ENCODE data around the gene UCP2.
A peak's percentile ranks its signal among the peaks of the same experiment; 100 is the strongest.

Gene UCP2

DNA sequence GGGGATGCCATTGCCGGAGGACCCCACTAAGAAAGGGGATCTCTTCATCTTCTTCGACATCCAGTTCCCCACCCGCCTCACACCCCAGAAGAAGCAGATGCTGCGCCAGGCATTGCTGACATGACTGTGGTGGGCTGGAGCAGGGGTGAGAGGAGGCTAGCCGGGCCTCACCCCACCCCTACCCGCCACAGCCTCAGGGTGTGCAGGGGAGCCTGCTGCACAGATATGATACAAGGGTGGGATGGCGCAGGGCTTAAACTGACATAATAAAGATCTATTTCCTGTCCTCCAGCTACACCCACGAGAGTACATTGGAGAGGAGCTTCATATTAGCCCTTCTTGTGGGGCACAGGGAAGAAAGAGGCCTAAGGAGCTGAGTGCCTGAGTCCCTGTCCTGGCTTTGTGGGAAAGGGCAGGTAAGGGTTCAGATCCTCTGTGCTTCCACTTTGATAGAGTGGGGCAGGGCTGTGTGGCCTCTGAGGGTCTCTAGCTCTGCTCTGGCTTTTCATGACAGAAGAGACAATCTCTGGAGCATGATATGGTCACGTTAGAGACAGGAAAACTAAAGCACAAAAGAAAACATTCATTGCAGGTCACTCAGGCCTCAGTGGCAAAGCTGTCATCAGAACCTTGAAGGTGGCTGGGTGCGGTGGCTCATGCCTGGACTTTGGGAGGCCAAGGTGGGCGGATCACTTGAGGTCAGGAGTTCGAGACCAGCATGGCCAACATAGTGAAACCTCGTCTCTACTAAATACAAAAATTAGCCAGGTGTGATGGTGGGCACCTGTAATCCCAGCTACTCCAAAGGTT, 12.4 kb downstream of the UCP2 start:
- DNase-seq (ENCODE audit: low read depth), result no peak

DNA sequence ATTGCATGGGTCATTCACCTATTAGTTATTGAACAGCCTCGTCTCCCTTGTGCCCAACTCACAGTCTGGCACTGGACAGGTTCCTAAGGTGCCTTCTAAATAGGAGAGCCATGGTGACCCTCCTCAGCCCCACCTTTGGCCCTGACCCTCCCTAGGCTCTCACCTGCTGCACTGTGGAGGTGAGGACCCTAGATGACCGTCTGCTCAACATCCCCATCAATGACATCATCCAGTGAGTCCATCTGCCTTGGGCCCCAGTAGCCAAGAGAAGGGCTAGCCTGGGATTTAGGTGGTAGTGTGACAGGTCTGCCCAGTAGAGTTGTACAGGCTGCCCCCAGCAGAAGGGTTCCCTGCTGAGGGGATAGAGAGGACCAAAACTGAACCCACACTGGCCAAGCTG, 13.6 kb downstream of the UCP2 start:
- no peak for DNase-seq (ENCODE audit: low read depth)

DNA sequence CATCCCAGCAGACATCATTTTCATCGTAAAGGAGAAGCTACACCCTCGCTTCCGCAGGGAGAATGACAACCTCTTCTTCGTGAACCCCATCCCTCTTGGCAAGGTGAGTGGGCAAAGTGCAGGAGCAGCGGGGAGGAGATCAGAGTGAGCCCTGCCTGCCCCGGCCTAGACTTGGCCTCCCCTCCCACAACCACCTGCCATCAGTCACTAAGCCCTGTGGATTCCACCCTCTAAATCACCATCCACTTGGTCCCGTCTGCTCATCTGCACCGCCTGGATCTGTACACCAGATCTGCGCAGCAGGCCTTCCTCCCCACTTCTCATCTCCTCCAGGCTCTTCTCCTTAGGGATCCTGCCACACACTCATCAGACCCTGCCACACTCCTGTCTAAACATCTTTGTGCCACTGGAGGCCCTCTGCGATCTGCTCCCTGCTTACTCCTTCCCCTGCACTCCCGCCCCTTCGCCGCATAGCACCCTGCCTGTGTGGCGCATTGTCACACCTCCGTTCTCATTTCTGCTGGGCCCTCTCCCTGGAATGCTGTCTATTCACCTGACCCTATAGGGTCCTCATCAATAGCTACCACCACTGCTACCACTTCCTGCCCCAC, 14.2 kb downstream of the UCP2 start:
- DNase-seq (ENCODE audit: low read depth), result no peak

DNA sequence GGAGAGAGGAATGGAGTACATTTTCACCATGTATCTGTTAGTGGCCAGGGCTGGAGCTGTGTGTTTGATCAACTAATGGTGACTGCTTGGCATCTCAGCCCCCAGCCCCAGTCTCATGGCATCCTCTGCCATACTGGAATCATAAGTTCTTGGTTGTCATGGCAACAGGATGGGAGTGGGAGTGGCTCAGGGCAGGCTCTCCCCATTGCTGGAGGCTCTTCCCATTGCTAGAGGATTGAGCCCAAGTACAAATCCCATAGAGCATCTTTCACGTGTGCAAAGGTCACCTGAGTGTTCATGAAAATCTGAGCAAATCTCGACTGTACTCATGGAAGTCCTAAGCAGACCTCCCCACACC, 16.9 kb downstream of the UCP2 start:
- peak; percentile 16 for DNase-seq (ENCODE audit: low read depth)

DNA sequence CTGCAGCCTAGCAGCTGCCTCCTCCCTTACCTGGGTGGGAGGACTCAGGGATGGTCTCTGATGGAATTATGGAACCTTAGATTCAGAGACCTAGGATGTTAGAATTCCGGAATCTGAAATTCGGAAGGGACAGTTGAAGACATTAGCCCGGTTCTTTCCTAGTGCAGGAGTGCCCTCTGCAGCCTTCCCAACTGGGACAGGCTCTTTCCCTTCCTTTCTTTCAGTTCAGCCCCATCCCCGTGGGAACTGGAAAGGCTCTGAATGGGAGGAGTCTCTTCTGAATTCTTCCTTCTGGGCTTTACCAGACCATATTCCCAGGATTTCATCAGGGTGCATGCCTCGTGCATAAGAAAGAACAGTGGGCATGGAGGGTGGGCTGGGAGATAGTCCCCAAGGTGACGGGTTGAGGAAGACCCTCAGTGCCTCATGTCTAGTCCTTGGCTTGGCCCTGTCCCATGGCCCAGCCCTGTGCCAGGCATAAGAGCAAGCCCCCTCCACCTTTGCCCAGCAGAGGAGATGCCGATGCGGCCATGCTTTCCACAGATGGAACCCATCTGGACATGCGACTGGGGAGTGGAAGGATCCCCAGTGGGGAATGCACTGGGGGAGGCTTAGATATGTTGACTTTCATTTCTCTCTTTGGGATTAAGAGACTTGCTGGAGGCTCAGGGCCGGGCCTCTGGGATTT, 17.4 kb downstream of the UCP2 start:
- peak; percentile 23 for DNase-seq (ENCODE audit: low read depth)

DNA sequence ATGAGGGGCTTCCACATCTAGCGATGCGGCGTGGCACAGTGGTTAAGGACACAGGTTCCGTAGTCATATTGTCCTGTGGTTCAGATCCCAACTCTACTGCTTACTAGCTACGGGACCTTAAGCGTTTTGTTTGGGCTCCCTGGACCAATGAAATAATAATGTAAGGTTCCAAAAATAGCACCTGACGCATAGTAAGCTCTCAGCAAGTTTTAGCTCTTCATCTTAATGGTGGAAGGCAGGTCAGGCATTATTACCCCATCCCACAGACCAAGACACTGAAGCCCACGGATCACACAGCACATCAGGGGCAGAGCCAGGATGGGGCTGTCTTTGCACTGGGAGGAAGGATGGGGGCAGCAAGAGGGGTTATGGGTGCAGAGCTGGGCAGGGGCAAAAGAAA, 18.8 kb downstream of the UCP2 start:
- no peak for DNase-seq (ENCODE audit: low read depth)

DNA sequence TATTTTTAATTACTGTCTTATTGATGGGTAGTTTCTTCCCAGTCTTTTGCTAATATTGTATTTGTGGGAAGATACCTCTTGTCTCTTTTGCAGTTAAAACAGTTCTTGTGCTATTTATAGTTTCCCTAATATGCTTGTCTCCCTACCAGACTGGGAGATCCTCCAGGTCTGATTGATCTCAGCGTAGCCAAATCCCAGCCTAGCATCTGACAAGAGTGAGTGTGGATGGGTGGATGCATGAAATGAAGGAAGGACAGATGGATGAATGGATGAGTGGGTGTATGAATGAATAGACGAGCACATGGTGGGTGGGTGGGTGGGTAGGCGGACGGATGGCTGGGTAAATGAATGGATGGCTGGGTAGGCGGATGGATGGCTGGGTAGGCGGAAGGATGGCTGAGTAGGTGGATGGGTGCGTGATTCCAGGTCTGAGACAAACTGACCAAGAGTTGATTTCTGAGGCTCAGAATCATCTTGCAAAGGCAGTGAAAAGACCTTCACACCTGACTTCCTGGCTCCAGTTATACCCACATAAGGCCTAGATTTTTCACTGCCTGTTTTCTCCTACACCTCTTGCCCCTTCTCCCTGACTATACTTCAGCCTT, 20.4 kb downstream of the UCP2 start:
- no peak for DNase-seq (ENCODE audit: low read depth)

DNA sequence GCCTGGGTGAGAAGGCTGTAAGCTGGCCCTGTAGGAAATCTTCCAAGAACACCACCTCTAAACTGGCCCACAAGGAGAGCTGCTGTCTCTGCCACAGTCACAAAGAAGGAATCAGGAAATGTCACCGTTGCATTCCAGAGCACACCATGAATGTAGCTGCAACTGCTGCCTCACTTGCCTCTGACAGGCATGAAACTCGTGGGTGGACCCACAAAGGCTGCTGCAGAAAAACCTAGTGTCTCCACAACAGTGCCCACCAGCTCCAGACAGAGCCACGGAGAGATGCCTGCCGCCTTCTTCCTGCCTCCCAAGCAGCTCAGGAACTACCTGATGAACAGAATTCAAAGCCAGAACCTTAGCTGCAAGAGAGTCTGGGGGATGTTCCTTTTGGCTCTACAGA, 21.3 kb downstream of the UCP2 start:
- peak; percentile 30 for DNase-seq (ENCODE audit: low read depth)

DNA sequence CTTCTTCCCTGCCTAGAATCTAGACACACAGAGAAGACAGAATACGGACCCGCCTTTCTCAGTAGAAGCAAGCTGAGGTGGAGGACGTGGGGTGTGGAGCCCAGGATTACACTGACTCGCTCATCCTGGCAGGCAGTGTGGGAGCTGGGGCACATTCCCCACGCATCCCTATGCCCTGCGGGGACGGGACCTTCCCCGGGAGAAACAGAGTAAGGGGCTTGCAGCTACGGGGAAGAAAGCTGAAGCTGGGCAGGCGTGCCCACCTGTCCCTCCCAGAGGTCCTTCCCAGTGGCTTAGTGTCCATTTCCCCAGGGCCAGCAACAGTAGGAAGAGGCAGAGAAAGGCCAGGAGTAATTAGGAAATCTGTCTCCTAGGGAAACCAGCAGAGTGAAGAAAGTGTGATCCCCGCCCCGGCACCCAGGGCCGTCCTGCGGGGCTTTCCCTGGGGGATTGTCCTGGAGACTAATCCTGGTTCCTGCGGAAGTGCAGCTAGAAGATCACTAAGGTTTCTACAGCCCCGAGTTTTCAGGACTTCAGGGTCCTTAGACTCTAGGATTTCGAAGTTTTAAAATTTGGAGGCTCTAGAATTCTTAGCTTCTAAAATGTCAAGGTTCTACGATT, 24.0 kb downstream of the UCP2 start:
- no peak for DNase-seq (ENCODE audit: low read depth)

DNA sequence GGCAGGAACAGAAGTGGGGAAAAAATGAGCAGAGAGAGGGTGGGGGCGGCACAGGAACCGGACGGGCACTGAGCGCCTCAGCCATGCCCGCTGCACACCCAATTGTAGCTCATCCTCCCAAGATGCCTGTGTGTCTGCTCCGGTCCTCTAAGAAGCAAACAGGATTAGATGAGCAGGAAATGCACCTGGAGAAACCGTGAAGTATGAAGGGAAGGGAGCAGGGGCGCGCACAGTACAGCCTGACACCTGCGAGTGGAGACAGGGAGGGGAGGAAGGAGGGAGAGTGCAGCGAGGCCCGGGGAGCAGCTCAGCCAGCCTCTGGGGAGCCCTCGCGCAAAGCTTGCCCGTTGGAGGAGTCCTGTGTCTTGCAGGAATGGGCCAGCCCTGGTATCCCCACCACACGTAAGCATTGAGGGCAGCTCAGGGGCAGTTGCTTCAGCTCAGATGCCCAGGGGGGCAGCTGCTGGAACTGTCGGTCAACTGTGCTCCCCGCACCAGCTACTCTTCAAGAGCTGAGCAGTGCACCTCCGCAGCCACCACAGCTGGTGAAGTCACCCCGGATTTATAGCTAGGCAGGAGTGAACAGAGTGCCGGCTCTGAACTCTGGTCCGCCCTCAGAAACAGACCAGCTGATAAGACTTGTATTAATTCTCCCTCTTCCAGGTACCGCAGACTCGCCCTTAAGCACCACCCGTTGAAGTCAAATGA, 24.8 kb downstream of the UCP2 start:
- no peak for DNase-seq (ENCODE audit: low read depth)

DNA sequence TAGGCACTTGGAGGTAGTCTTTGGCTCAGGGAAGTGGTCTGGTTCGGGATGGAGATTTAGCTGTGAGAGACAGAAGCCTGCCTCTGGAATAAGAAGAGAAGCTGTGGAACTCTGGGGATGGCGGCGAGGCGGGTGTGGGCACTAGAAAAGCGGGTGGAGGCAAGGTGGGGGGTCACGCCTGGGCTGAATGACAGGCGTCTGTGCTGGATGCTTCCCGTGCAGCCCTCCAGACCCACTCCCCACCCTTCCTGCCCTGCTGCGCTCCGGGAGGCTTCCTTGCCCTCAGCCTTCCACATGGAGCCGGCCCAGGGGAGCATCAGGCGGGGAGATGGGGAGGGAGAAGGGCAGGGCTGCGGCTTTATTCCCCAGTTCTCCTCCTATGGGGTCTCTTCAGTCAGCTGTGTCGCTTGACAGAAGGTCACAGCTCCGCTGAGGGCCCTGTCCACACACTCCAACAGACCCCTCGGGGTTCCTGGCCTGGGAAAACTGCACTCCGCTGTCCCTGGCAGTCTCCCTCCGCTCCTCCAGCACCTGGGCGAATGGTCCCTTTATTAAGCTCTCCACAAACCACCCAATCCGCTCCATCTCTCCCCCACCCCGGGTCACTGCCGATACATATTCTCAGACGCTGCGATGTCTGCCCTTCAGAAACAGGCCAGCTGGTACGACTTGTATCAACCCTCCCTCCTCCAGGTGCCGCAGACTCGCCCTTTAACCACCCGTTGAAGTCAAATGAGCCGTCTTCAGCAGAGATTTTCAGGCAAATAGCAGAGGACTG, 25.6 kb downstream of the UCP2 start:
- no peak for DNase-seq (ENCODE audit: low read depth)

DNA sequence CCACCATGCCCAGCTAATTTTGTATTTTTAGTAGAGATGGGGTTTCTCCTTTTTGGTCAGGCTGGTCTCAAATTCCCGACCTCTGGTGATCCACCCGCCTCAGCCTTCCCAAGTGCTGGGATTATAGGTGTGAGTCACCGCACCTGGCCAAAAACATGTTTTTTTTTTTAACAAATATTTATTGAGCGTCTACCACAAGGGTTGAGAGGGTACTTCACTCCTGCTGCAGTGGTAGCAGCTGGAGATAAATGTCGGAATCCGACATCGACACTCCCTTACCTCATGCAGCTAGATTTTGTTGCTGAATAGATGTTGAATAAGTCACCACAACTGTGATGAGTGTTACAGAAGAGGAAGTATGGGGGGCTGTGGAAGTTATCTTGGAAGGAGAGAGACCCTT, 30.8 kb downstream of the UCP2 start:
- no peak for DNase-seq (ENCODE audit: low read depth)

DNA sequence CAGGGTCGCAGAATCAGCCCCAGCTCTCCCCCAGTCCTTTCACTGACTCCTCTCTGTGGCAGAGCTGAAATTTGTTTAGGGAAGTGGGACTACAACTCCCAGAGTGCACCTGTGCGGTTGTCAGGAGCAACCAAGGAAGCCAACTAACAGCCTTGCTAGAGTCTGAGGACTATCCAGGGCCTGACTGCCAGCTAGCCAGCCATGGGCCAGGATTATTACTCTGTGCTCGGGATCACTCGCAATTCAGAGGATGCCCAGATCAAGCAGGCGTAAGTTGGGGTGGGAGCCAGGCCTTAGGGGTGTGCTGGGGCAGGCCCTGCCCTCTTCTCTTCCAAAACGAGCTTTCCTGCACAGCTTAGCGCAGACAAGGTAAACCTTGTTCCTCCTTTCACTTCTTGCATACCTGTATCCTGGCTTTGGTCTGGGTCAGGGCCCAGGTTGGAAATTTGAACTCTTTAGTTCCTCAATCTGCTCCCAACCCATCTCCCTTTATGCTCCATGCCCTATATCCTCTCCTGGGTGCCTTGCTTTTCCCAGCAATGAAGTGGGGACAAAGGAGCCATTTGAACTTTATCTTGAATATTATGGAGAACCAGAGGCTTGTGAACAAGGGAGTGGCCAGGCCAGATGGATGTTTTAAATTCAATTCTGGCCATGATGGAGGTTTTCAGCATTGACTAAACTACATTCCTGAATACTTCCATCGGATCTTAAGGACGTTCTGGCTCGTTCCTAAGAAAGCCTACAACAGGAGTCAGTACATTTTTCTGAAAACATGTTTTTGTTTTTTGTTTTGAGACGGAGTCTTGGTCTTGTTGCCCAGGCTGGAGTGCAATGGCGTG, 31.6 kb downstream of the UCP2 start, which contains the start of gene DNAJB13:
Gene DNAJB13, plus strand, starts transcription at position 158 of the 842 bp plus-strand sequence. Its CDS starts 44 bp downstream, at position 202.
- DNase-seq (ENCODE audit: low read depth), result peak; percentile 63

DNA sequence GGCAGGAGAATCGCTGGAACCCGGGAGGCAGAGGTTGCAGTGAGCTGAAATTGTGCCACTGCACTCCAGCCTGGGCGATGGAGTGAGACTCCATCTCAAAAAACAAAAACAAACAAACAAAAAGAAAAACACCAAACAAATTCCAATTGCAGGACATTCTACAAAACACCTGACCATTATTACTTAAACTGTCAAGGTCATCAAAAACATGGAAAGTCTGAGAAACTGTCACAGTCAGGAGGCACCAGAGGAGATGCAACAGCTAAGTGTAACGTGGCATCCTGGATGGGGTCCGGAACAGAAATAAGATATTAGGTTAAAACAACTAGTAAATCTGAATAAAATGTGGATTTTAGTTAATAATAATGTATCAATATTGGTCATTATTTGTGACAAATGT, 32.7 kb downstream of the UCP2 start:
- no peak for DNase-seq (ENCODE audit: low read depth)

DNA sequence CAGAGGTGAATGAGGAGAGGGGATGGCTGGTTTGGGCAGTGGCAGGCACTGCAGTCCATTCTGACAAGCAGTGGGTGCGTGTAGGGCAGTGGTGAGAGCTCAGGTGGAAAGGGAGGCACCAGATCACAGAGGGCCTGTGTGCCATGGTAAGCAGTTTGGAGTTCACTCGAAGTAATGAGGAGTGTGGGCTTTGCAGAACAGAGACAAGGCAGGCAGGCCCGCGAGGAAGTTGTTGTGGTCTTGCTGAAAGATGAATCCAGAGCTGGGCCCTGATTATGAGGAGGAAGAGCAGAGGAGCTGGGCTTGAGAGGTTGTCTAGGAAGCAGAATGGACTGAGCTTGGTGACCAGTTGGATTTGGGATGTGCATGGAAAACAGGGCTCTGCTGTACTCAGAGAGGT, 33.4 kb downstream of the UCP2 start:
- DNase-seq (ENCODE audit: low read depth), result no peak

DNA sequence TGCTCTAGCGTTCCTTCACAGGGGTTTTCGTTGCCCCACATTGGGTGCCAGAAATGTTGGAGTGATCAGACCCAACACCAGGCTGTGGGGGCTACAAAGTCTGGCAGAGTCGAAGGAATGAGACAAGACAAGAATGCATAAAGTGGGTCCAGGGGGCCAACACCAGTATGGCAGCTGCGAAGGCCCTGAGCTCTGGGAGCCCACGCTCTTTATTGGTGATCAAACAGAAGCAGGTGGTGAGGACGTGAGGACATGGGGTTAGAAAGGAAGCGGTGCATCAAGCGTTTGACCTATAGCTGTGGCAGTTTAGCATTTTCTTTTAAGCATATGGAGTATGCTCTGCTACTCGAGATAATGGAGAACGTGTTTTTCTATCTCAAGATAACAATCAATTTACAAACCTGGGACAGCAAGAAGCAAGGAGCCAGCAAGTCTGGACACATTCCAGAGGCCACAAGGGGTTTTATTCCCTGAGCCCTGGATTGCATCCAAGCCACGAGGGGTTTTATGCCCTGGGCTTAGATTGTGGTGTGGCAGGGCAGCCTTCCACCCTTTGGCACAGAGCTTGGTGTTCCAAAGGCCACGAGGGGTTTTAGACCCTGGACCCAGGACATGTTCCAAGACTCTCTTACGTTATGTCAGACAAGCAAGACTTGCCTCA, 35.7 kb downstream of the UCP2 start:
- no peak for DNase-seq (ENCODE audit: low read depth)

DNA sequence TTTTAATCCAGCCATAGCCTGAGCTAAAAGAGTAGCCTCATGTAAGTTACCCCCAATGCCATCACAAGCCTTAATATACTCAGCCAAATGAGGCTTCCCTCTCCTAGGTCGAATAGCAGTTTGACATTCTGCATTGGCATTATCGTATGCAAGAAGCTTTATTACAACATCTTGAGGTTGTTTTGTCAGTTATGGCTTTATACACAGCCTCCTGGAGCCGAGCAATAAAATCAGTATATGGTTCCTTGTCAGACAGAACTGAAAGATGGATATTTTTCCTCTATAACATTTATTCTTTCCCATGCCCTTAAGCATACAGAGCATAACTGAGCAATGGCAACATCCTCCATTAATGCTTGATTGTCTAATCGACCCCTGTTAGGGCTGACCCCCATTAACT, 37.2 kb downstream of the UCP2 start:
- DNase-seq (ENCODE audit: low read depth), result no peak

DNA sequence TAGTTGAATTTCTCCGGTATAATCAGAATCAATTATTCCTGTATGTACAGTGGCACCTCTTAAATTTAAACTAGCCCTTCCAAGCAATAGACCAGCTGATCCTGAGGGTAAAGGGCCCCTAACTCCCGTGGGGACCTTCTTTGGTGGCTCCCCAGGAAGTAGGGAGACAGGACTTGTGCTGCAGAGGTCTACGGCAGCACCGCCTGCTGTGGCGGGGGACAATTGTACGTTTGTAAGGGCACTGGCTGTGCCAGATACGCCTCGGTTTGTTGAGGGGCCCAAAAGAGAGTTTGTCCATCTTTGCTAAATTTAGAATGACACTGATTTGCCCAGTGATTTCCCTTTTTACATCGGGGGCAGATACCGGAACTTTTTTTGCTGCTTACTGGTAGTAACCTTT, 37.7 kb downstream of the UCP2 start:
- DNase-seq (ENCODE audit: low read depth), result no peak

DNA sequence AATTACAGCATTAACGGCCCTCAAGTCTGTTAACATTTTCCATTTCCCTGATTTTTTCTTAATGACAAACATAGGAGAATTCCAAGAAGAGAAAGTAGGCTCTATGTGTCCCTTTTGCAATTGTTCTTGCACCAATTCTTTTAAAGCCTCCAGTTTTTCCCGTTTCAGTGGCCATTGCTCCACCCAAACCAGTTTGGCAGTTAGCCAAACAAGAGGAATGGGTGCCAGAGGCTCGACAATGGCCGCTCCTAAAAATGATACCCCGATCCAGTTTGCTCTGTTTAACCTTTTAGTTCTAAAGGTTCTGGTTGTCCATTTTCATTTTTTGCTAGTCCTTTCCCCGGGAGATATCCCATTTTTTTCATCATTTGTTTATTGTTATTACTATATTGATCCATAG, 38.6 kb downstream of the UCP2 start:
- DNase-seq (ENCODE audit: low read depth), result no peak

DNA sequence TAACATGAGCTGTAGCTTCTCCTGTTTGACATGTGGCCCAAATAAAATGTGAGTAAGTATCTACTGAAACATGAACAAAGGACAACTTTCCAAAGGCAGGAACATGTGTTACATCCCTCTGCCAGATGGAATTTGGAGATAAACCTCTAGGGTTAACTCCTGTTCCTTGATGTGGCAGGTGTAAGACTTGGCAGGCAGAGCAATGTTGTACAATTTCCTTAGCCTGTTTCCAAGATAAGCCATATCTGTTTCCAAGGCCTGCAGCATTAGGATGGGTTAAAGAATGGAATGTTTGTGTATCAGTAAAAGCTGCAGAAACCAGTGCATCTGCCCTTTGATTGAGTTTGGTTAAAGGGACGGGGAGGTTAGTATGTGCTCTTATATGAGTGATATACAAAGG, 40.6 kb downstream of the UCP2 start:
- DNase-seq (ENCODE audit: low read depth), result no peak
